IMR-90 (cell line): ENCODE results near the gene LRFN2. TPM values are rescaled to one million over a fixed set of nuclear protein-coding genes. Genes with fewer than 3 reads are reported as not detected.

Source experiments
- ATAC-seq: fragments of 200-7000 bp; cut with Tn5 transposase; 2 replicates; pipeline ENCODE4 v1.9.1; 2020; ENCODE audit warnings: low read depth, mild to moderate bottlenecking, moderate library complexity
- BruUV-seq: library from RNA; stranded (reverse); fragments of 400-500 nt; replicated peaks from 2 replicates; lab custom pipeline; 2021; lab: Mats Ljungman, UMichigan
- CTCF ChIA-PET: fragments of 300-600 bp; formaldehyde crosslinking; extraction: SDS; loops from one replicate; lab custom pipeline; 2021; ENCODE audit warnings: antibody characterized with exemption; lab: Yijun Ruan, JAX
- POLR2A ChIA-PET: fragments of 300-600 bp; sonication (Branson Sonifier 250); formaldehyde crosslinking; loops from one replicate; lab custom pipeline; 2022; ENCODE audit warnings: antibody characterized with exemption; ENCODE audit not compliant: unreplicated experiment; lab: Charles Lee
- DNase-seq: peaks from one replicate; pipeline ENCODE4 v3.0.0; 2013
- H2AFZ ChIP-seq: replicated peaks from 2 replicates; pipeline ENCODE3; 2013; ENCODE audit warnings: low read length, mild to moderate bottlenecking; ENCODE audit not compliant: poor library complexity
- H2AK5ac ChIP-seq: 2 replicates; pipeline ENCODE4 v1.6.1; 2013; ENCODE audit warnings: low read depth, low read length, inconsistent platforms
- H2AK9ac ChIP-seq: replicated peaks from 2 replicates; pipeline ENCODE3; 2013; ENCODE audit warnings: mild to moderate bottlenecking, low read depth, low read length, moderate library complexity; ENCODE audit not compliant: poor library complexity
- H2BK120ac ChIP-seq: 2 replicates; pipeline ENCODE4 v1.6.1; 2013; ENCODE audit warnings: low read depth, low read length, inconsistent platforms
- H2BK15ac ChIP-seq: 3 replicates; pipeline ENCODE4 v1.6.1; 2013; ENCODE audit warnings: low read depth, low read length, inconsistent platforms
- H2BK20ac ChIP-seq: 2 replicates; pipeline ENCODE4 v1.6.1; 2013; ENCODE audit warnings: low read depth, mild to moderate bottlenecking, inconsistent platforms, low read length, moderate library complexity
- H2BK5ac ChIP-seq: 2 replicates; pipeline ENCODE4 v1.6.1; 2013; ENCODE audit warnings: mild to moderate bottlenecking, low read depth, low read length, inconsistent platforms; ENCODE audit not compliant: poor library complexity, severe bottlenecking
- H3K14ac ChIP-seq: replicated peaks from 2 replicates; pipeline ENCODE4 v1.6.1; 2013; ENCODE audit warnings: low read depth, low read length, inconsistent platforms
- H3K18ac ChIP-seq: 2 replicates; pipeline ENCODE4 v1.6.1; 2013; ENCODE audit warnings: low read depth, low read length, control low read depth
- H3K23ac ChIP-seq: 2 replicates; pipeline ENCODE4 v1.6.1; 2013; ENCODE audit warnings: low read depth, low read length, inconsistent platforms
- H3K27ac ChIP-seq: 2 replicates; pipeline ENCODE4 v1.5.1; 2013; ENCODE audit warnings: mild to moderate bottlenecking, control low read depth, low read length; ENCODE audit not compliant: insufficient read depth
- H3K27me3 ChIP-seq: 2 replicates; pipeline ENCODE4 v1.6.1; 2013; ENCODE audit warnings: low read length; ENCODE audit not compliant: control insufficient read depth, insufficient read depth
- H3K36me3 ChIP-seq: 2 replicates; pipeline ENCODE4 v1.6.1; 2013; ENCODE audit warnings: low read length, mixed read lengths; ENCODE audit not compliant: control insufficient read depth, insufficient read depth
- H3K4ac ChIP-seq: 2 replicates; pipeline ENCODE4 v1.6.1; 2013; ENCODE audit warnings: low read depth, low read length, inconsistent platforms
- H3K4me1 ChIP-seq: 2 replicates; pipeline ENCODE4 v1.6.1; 2013; ENCODE audit warnings: low read length, mixed read lengths; ENCODE audit not compliant: control insufficient read depth, insufficient read depth
- H3K4me2 ChIP-seq: 2 replicates; pipeline ENCODE4 v1.6.1; 2013; ENCODE audit warnings: low read depth, mild to moderate bottlenecking, control low read depth, low read length, moderate library complexity
- H3K4me3 ChIP-seq: 2 replicates; pipeline ENCODE4 v1.5.1; 2013; ENCODE audit warnings: low read depth, mild to moderate bottlenecking, control low read depth, low read length, moderate library complexity; ENCODE audit not compliant: insufficient read depth
- H3K56ac ChIP-seq: 2 replicates; pipeline ENCODE4 v1.6.1; 2013; ENCODE audit warnings: low read length, inconsistent platforms; ENCODE audit not compliant: insufficient read depth; ENCODE audit errors: extremely low read depth
- H3K79me1 ChIP-seq, 2 experiments: 2 replicates each; pipeline ENCODE4 v1.6.1; 2013; ENCODE audit warnings: low read length in 2 of 2, inconsistent platforms in 1 of 2, low read depth in 1 of 2
- H3K9ac ChIP-seq: 2 replicates; pipeline ENCODE4 v1.6.1; 2013; ENCODE audit warnings: low read depth, low read length, control low read depth
- H3K9me1 ChIP-seq: 2 replicates; pipeline ENCODE4 v1.6.1; 2013; ENCODE audit warnings: low read length, inconsistent platforms; ENCODE audit not compliant: insufficient read depth
- H3K9me3 ChIP-seq: 2 replicates; pipeline ENCODE4 v1.6.1; 2013; ENCODE audit warnings: low read length; ENCODE audit not compliant: control insufficient read depth, insufficient read depth
- H4K20me1 ChIP-seq: 2 replicates; pipeline ENCODE4 v1.6.1; 2013; ENCODE audit warnings: low read length, inconsistent platforms; ENCODE audit not compliant: insufficient read depth
- H4K5ac ChIP-seq: 2 replicates; pipeline ENCODE4 v1.6.1; 2013; ENCODE audit warnings: mild to moderate bottlenecking, low read depth, low read length, control low read depth
- H4K8ac ChIP-seq, 2 experiments: 2 replicates each; pipeline ENCODE4 v1.6.1; 2013; ENCODE audit warnings: low read depth in 2 of 2, low read length in 2 of 2, control low read depth in 1 of 2, inconsistent platforms in 1 of 2
- H4K91ac ChIP-seq: 2 replicates; pipeline ENCODE4 v1.6.1; 2013; ENCODE audit warnings: low read depth, low read length, inconsistent platforms; ENCODE audit not compliant: insufficient read depth
- BHLHE40 ChIP-seq: fragments of 150-350 bp; IDR thresholded peaks from 2 replicates; pipeline ENCODE4 v1.6.1; 2016; ENCODE audit warnings: mild to moderate bottlenecking, low read depth, low read length
- CEBPB ChIP-seq: IDR thresholded peaks from 2 replicates; pipeline ENCODE4 v1.6.1; 2012; ENCODE audit warnings: low read depth, low read length, improper control_type of control experiment
- CHD1 ChIP-seq: IDR thresholded peaks from 2 replicates; pipeline ENCODE4 v1.6.1; 2012; ENCODE audit warnings: low read depth, low read length, improper control_type of control experiment
- CTCF ChIP-seq: conservative IDR thresholded peaks from 2 replicates; pipeline ENCODE4 v1.5.1; 2012; ENCODE audit warnings: mild to moderate bottlenecking, low read depth, low read length, improper control_type of control experiment
- ELK1 ChIP-seq: fragments of 150-350 bp; IDR thresholded peaks from 2 replicates; pipeline ENCODE4 v1.6.1; 2016; ENCODE audit warnings: low read depth, mild to moderate bottlenecking, low read length, moderate library complexity, borderline replicate concordance
- FOS ChIP-seq: fragments of 150-350 bp; IDR thresholded peaks from 2 replicates; pipeline ENCODE4 v1.6.1; 2016; ENCODE audit warnings: low read depth, low read length
- MAFK ChIP-seq: IDR thresholded peaks from 2 replicates; pipeline ENCODE4 v1.6.1; 2012; ENCODE audit warnings: low read depth, low read length, improper control_type of control experiment
- MAZ ChIP-seq: IDR thresholded peaks from 2 replicates; pipeline ENCODE4 v1.6.1; 2012; ENCODE audit warnings: low read depth, mild to moderate bottlenecking, low read length, improper control_type of control experiment, moderate library complexity, borderline replicate concordance
- MXI1 ChIP-seq: IDR thresholded peaks from 2 replicates; pipeline ENCODE4 v1.6.1; 2012; ENCODE audit warnings: low read depth, mild to moderate bottlenecking, low read length, moderate library complexity, borderline replicate concordance
- NFE2L2 ChIP-seq: fragments of 150-350 bp; IDR thresholded peaks from 2 replicates; pipeline ENCODE4 v1.6.1; 2016; ENCODE audit warnings: low read depth, mild to moderate bottlenecking, low read length
- POLR2A ChIP-seq: IDR thresholded peaks from 2 replicates; pipeline ENCODE4 v1.6.1; 2012; ENCODE audit warnings: mild to moderate bottlenecking, low read depth, low read length
- RAD21 ChIP-seq: IDR thresholded peaks from 2 replicates; pipeline ENCODE4 v1.6.1; 2012; ENCODE audit warnings: low read length, improper control_type of control experiment
- RCOR1 ChIP-seq: IDR thresholded peaks from 2 replicates; pipeline ENCODE4 v1.6.1; 2012; ENCODE audit warnings: mild to moderate bottlenecking, low read length, improper control_type of control experiment; ENCODE audit not compliant: insufficient replicate concordance
- RFX5 ChIP-seq: IDR thresholded peaks from 2 replicates; pipeline ENCODE4 v1.8.0; 2012; ENCODE audit warnings: low read depth, mild to moderate bottlenecking, low read length, moderate library complexity
- SMC3 ChIP-seq: fragments of 150-350 bp; IDR thresholded peaks from 2 replicates; pipeline ENCODE4 v1.6.1; 2016; ENCODE audit warnings: low read depth, mild to moderate bottlenecking, antibody characterized with exemption, low read length, moderate library complexity
- USF2 ChIP-seq: fragments of 150-350 bp; IDR thresholded peaks from 2 replicates; pipeline ENCODE4 v1.6.1; 2017; ENCODE audit warnings: mild to moderate bottlenecking, antibody characterized with exemption, low read length, low read depth
- WGBS, 2 experiments: methylation state at CpG; one replicate each; pipeline versions ENCODE4 v1.1.5 to v1.1.7; 2013; ENCODE audit warnings: missing lambda C conversion rate in 2 of 2; ENCODE audit not compliant: insufficient read length in 1 of 2; ENCODE audit errors: extremely low coverage in 2 of 2; 5-methylcytosine and 5-hydroxymethylcytosine counted together
- dilution Hi-C: fragments of 300-500 bp; cut with HindIII; formaldehyde crosslinking; loops from one replicate; pipeline ENCODE4 v1.14.3; 2018; ENCODE audit warnings: low sequenced_read_pairs; ENCODE audit not compliant: unreplicated experiment
- in situ Hi-C: fragments of 300-500 bp; cut with MboI; formaldehyde crosslinking; loops from 3 replicates; pipeline ENCODE4 v1.14.3; 2019; ENCODE audit warnings: low sequenced_read_pairs, inconsistent platforms, mixed read lengths
- intact Hi-C: fragments of 100-400 bp; cut with micrococcal nuclease; formaldehyde crosslinking; loops from 2 replicates; pipeline ENCODE4 v1.10.0; 2022
- polyA plus RNA-seq, 3 experiments: library from polyadenylated mRNA; depleted of rRNA; stranded (reverse); fragments of >200 nt; gene quantifications; 2 replicates each; pipeline ENCODE4 v1.2.3, GENCODE V29; 2012; ENCODE audit warnings: low replicate concordance in 1 of 3
- total RNA-seq: library from RNA; depleted of rRNA; stranded (reverse); fragments of >200 nt; gene quantifications from 2 replicates; pipeline ENCODE4 v1.2.3, GENCODE V29; 2012

Gene LRFN2
- total and polyA plus RNA-seq, 2 of the 4 experiments (the other 2 are of a cell fraction), result not detected

GRCh38 chr6:40406175-40406574, 181.0 kb downstream of the LRFN2 start:
- ChIA-PET POLR2A (no interaction called here), CTCF (no interaction called here)
- no peaks in the 10 kb centered on the region for H3K4me1 ChIP-seq
- dilution Hi-C loops (no loop called here), intact Hi-C loops (no loop called here), in situ Hi-C loops (no loop called here)
- no peak overlapping the region for H3K27ac ChIP-seq
- H2AFZ ChIP-seq, result no peak overlapping the region
- H2BK20ac ChIP-seq, result no peak overlapping the region
- no peak overlapping the region for H3K56ac ChIP-seq
- 100% methylated on average over 1 of the region's 7 CpGs; no CpG with 5 or more reads in 1 of the 2 experiments for WGBS, 2 experiments
- no peak for TF ChIP-seq ELK1
- TF ChIP-seq CEBPB, result no peak
- no peak for TF ChIP-seq BHLHE40
- TF ChIP-seq RAD21, result no peak
- no peak for TF ChIP-seq CTCF
- TF ChIP-seq CHD1, result no peak
- no peak for TF ChIP-seq POLR2A
- no peak for TF ChIP-seq NFE2L2
- no peak for TF ChIP-seq USF2
- no peak for TF ChIP-seq MAFK
- TF ChIP-seq SMC3, result no peak
- TF ChIP-seq FOS, result no peak
- TF ChIP-seq MAZ, result no peak
- no peak for TF ChIP-seq RFX5
- no peak for TF ChIP-seq MXI1
- no peak for TF ChIP-seq RCOR1
- H4K8ac ChIP-seq, result no peak overlapping the region
- H4K20me1 ChIP-seq, result no peaks in the 10 kb centered on the region
- ATAC-seq, result no peak
- no peaks in the 10 kb centered on the region for H3K9me1 ChIP-seq
- no peak overlapping the region for H3K4me3 ChIP-seq
- no TSS peak for BruUV-seq
- H3K14ac ChIP-seq, result no peak overlapping the region
- no peak overlapping the region for H2BK120ac ChIP-seq
- DNase-seq, result no peak
- H3K9me3 ChIP-seq, result no peaks in the 10 kb centered on the region
- no peak overlapping the region for H4K91ac ChIP-seq
- no peaks in the 10 kb centered on the region for H3K27me3 ChIP-seq
- no peaks in the 10 kb centered on the region for H3K79me1 ChIP-seq
- H3K4me2 ChIP-seq, result no peak overlapping the region
- no peak overlapping the region for H2BK5ac ChIP-seq
- no peak overlapping the region for H2AK5ac ChIP-seq
- no peak overlapping the region for H2BK15ac ChIP-seq
- no peak overlapping the region for H4K5ac ChIP-seq
- no peak overlapping the region for H3K18ac ChIP-seq
- no peak overlapping the region for H3K9ac ChIP-seq
- H3K23ac ChIP-seq, result no peak overlapping the region
- no peaks in the 10 kb centered on the region for H3K36me3 ChIP-seq
- H3K4ac ChIP-seq, result no peak overlapping the region
- peak overlapping the region; percentile 49 for H2AK9ac ChIP-seq
